PC-9 (cell line): ENCODE data around the gene GLRX. TPM values are rescaled to one million over a fixed set of nuclear protein-coding genes. Genes with fewer than 3 reads are reported as not detected.

ENCODE experiments used
- BruUV-seq: library from RNA; stranded (reverse); fragments of 400-500 nt; replicated peaks from 2 replicates; lab custom pipeline; 2021; lab: Mats Ljungman, UMichigan
- CTCF ChIA-PET: fragments of 300-600 bp; sonication (Branson Sonifier 250); formaldehyde crosslinking; loops from one replicate; lab custom pipeline; 2022; ENCODE audit warnings: antibody characterized with exemption; lab: Charles Lee
- POLR2A ChIA-PET: fragments of 300-600 bp; sonication (Branson Sonifier 250); formaldehyde crosslinking; loops from one replicate; lab custom pipeline; 2022; ENCODE audit warnings: antibody characterized with exemption; ENCODE audit not compliant: unreplicated experiment; lab: Charles Lee
- DNase-seq, 2 experiments: peaks; one replicate each; pipeline versions ENCODE4 v3.0.0 to v3.0.0-alpha.2; 2015 to 2022; ENCODE audit warnings: mixed read lengths in 1 of 2
- H2AFZ ChIP-seq: fragments of 200-600 bp; sonication (generic); 2 replicates; pipeline ENCODE4 v1.8.1; 2017; ENCODE audit warnings: antibody characterized with exemption
- H3F3A ChIP-seq: fragments of 200-600 bp; sonication (generic); 2 replicates; pipeline ENCODE4 v1.8.1; 2017; ENCODE audit warnings: antibody characterized with exemption, mild to moderate bottlenecking, low read depth; ENCODE audit not compliant: insufficient read depth
- H3K27ac ChIP-seq: fragments of 200-600 bp; sonication (generic); 2 replicates; pipeline ENCODE4 v1.6.1; 2016; ENCODE audit warnings: mixed run types
- H3K27me3 ChIP-seq: fragments of 200-600 bp; sonication (generic); 2 replicates; pipeline ENCODE4 v1.6.1; 2016; ENCODE audit warnings: low read depth, mixed run types; ENCODE audit not compliant: insufficient read depth
- H3K36me3 ChIP-seq: fragments of 200-600 bp; sonication (generic); 2 replicates; pipeline ENCODE4 v1.6.1; 2016; ENCODE audit warnings: low read depth, mixed run types
- H3K4me1 ChIP-seq: fragments of 200-600 bp; sonication (generic); replicated peaks from 2 replicates; pipeline ENCODE4 v1.6.1; 2016; ENCODE audit warnings: mixed run types; ENCODE audit not compliant: insufficient read depth
- H3K4me2 ChIP-seq: fragments of 200-600 bp; sonication (generic); 2 replicates; pipeline ENCODE4 v1.6.1; 2017; ENCODE audit warnings: mixed run types
- H3K4me3 ChIP-seq: fragments of 200-600 bp; sonication (generic); 2 replicates; pipeline ENCODE4 v1.6.1; 2016; ENCODE audit warnings: mixed run types
- H3K79me2 ChIP-seq: fragments of 200-600 bp; sonication (generic); 2 replicates; pipeline ENCODE4 v1.6.1; 2017; ENCODE audit warnings: low read depth, mixed run types
- H3K9me2 ChIP-seq: fragments of 200-600 bp; sonication (generic); 2 replicates; pipeline ENCODE4 v1.8.1; 2017; ENCODE audit warnings: mild to moderate bottlenecking; ENCODE audit not compliant: insufficient read depth
- H3K9me3 ChIP-seq: fragments of 200-600 bp; sonication (generic); 2 replicates; pipeline ENCODE4 v1.8.1; 2016; ENCODE audit warnings: low read depth; ENCODE audit not compliant: insufficient read depth
- H4K20me1 ChIP-seq: fragments of 200-600 bp; sonication (generic); 2 replicates; pipeline ENCODE4 v1.8.1; 2017; ENCODE audit not compliant: insufficient read depth
- CTCF ChIP-seq: fragments of 200-600 bp; sonication (generic); conservative IDR thresholded peaks from 2 replicates; pipeline ENCODE4 v1.6.1; 2017; ENCODE audit warnings: mixed run types, antibody characterized with exemption, mild to moderate bottlenecking, moderate library complexity
- EZH2 ChIP-seq: fragments of 200-600 bp; sonication (generic); IDR thresholded peaks from 2 replicates; pipeline ENCODE4 v1.8.0; 2017; ENCODE audit warnings: antibody characterized with exemption, low read depth
- intact Hi-C: fragments of 100-400 bp; cut with micrococcal nuclease; formaldehyde crosslinking; loops from one replicate; pipeline ENCODE4 v1.10.0; 2022; ENCODE audit not compliant: unreplicated experiment
- total RNA-seq: library from RNA; stranded (reverse); gene quantifications from 2 replicates; pipeline ENCODE4 v1.2.3, GENCODE V29; 2021

Gene GLRX
- total RNA-seq, 1 experiment from 2014 or later, result 25.5 TPM

- no peak overlapping the region for H2AFZ ChIP-seq
Observed at GRCh38 chr5:95858023-95858461, 35.5 kb upstream of the GLRX start.

DNA sequence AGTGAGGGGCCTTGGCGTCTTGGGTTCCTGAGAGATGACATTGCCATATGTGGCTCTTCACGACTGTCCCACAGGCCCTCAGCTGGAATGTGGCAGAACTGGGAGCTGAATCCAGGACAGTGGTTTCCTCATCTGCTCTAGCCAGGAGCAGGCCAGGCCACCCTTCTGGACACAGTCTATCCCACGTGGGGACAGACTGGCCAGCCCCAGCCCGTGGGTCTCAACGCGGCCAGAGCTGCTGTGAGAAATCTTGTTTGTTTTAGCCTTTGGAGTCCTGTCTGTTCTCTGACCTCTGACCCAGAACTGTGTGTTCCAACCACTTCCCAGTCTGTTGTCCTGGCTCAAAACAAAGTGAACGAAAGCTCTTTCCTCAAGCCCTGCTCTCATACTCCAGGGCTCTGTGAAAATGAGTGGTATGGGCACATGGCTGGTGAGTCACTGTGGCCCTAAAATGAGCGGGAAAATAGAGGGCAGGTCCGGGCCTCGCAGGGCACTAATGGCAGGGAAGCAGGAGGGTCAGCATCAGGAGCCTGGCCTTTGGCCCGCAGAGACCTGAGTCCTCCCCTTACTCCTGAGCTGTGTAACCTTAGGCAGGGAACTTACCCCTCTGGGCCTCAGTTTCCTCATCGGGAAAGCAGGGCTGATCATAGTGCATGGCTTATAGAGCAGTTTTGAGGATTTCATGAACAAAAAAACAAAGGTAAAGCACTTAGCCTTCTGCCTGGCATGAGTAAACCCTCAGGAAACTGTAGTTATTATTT is 34.8 kb upstream of the GLRX start:
- Histone ChIP-seq H2AFZ (no peak overlapping the region), H3K27me3 (no peaks in the 10 kb centered on the region), H3K36me3 (no peaks in the 10 kb centered on the region), H3K79me2 (no peaks in the 10 kb centered on the region), H3K9me3 (no peaks in the 10 kb centered on the region), H3K9me2 (no peaks in the 10 kb centered on the region), H4K20me1 (no peaks in the 10 kb centered on the region), H3F3A (peaks cover 42% of the 10 kb centered on the region), H3K4me1 (peaks cover 41% of the 10 kb centered on the region), H3K27ac (no peak overlapping the region), H3K4me3 (no peak overlapping the region), H3K4me2 (no peak overlapping the region)
- ChIA-PET POLR2A (no interaction called here), CTCF (no interaction called here)
- no TSS peak for BruUV-seq
- no peak for DNase-seq
- TF ChIP-seq EZH2, result no peak
- no peak for TF ChIP-seq CTCF
- intact Hi-C loops, result no loop called here

More at GRCh38 chr5:95858023-95858461, 35.5 kb upstream of the GLRX start:
- Histone ChIP-seq H3K79me2 (no peaks in the 10 kb centered on the region), H3F3A (peaks cover 49% of the 10 kb centered on the region), H3K36me3 (no peaks in the 10 kb centered on the region), H4K20me1 (no peaks in the 10 kb centered on the region), H3K4me2 (peak overlapping the region; percentile 80), H3K27ac (peak overlapping the region; percentile 95), H3K4me3 (peak overlapping the region; percentile 38), H3K4me1 (peaks cover 48% of the 10 kb centered on the region), H3K9me3 (no peaks in the 10 kb centered on the region), H3K27me3 (no peaks in the 10 kb centered on the region), H3K9me2 (no peaks in the 10 kb centered on the region)
- ChIA-PET POLR2A (interaction anchor here (0.7 kb wide), 1 partner anchor 123 kb away, joined by 3 read pairs; no protein-coding TSS in a partner anchor), CTCF (no interaction called here)
- intact Hi-C loops, result loop anchor here (1.0 to 2.0 kb wide), 2 partner anchors 478 to 743 kb away; no protein-coding TSS in a partner anchor
- TF ChIP-seq CTCF, result no peak
- TF ChIP-seq EZH2, result no peak
- DNase-seq, result no peak
- no TSS peak for BruUV-seq

GRCh38 chr5:95856501-95856981 is 34.0 kb upstream of the GLRX start:
- CTCF ChIA-PET, result no interaction called here
- H3K27me3 ChIP-seq, result no peaks in the 10 kb centered on the region
- H3K79me2 ChIP-seq, result no peaks in the 10 kb centered on the region
- H4K20me1 ChIP-seq, result no peaks in the 10 kb centered on the region
- no peak for TF ChIP-seq EZH2
- no peak for TF ChIP-seq CTCF
- peaks cover 34% of the 10 kb centered on the region for H3F3A ChIP-seq
- no peak overlapping the region for H3K4me3 ChIP-seq
- POLR2A ChIA-PET, result no interaction called here
- H3K4me2 ChIP-seq, result no peak overlapping the region
- H3K9me2 ChIP-seq, result no peaks in the 10 kb centered on the region
- H3K4me1 ChIP-seq, result peaks cover 33% of the 10 kb centered on the region
- H3K27ac ChIP-seq, result no peak overlapping the region
- BruUV-seq, result no TSS peak
- DNase-seq, result no peak
- intact Hi-C loops, result no loop called here
- H3K9me3 ChIP-seq, result no peaks in the 10 kb centered on the region
- H2AFZ ChIP-seq, result no peak overlapping the region
- no peaks in the 10 kb centered on the region for H3K36me3 ChIP-seq
